IPS-20b (cell line): Measurements from ENCODE around the gene KIAA0825.

Experiments
- H3K27ac ChIP-seq: one replicate; pipeline ENCODE4 v1.5.1; 2013; ENCODE audit warnings: low read length
- H3K27me3 ChIP-seq: 2 replicates; pipeline ENCODE4 v1.6.1; 2013; ENCODE audit warnings: mild to moderate bottlenecking, low read length, inconsistent platforms; ENCODE audit not compliant: insufficient read depth
- H3K36me3 ChIP-seq: 2 replicates; pipeline ENCODE4 v1.6.1; 2013; ENCODE audit warnings: low read depth, mild to moderate bottlenecking, inconsistent platforms, low read length, moderate library complexity; ENCODE audit not compliant: insufficient read depth
- H3K4me1 ChIP-seq: 2 replicates; pipeline ENCODE4 v1.6.1; 2013; ENCODE audit warnings: mild to moderate bottlenecking, control low read depth, inconsistent platforms, low read length, moderate library complexity; ENCODE audit not compliant: insufficient read depth
- H3K4me3 ChIP-seq: 2 replicates; pipeline ENCODE4 v1.5.1; 2013; ENCODE audit warnings: mild to moderate bottlenecking, low read length, inconsistent platforms
- H3K9ac ChIP-seq: 2 replicates; pipeline ENCODE4 v1.6.1; 2013; ENCODE audit warnings: low read depth, mild to moderate bottlenecking, inconsistent platforms, low read length, moderate library complexity
- H3K9me3 ChIP-seq: 2 replicates; pipeline ENCODE4 v1.6.1; 2013; ENCODE audit warnings: mild to moderate bottlenecking, low read depth, low read length, inconsistent platforms; ENCODE audit not compliant: insufficient read depth

KIAA0825 gene

GRCh38 chr5:94627191-94627590, 8.8 kb upstream of the KIAA0825 start:
- no peak overlapping the region for H3K9ac ChIP-seq
- H3K9me3 ChIP-seq = no peaks in the 10 kb centered on the region
- no peak overlapping the region for H3K27ac ChIP-seq
- no peaks in the 10 kb centered on the region for H3K27me3 ChIP-seq
- H3K36me3 ChIP-seq = peaks cover 34% of the 10 kb centered on the region
- H3K4me3 ChIP-seq = no peak overlapping the region
- no peaks in the 10 kb centered on the region for H3K4me1 ChIP-seq

- Histone ChIP-seq H3K9me3 (no peaks in the 10 kb centered on the region), H3K9ac (no peak overlapping the region), H3K4me1 (peaks cover 4% of the 10 kb centered on the region; the same call in 1 of the 2 replicates), H3K36me3 (peaks cover 3% of the 10 kb centered on the region), H3K27ac (no peak overlapping the region), H3K4me3 (no peak overlapping the region), H3K27me3 (no peaks in the 10 kb centered on the region)
Measured at GRCh38 chr5:94623877-94624276, 5.5 kb upstream of the KIAA0825 start.

- H3K4me1 ChIP-seq = peaks cover 4% of the 10 kb centered on the region; the same call in 1 of the 2 replicates
- H3K4me3 ChIP-seq = no peak overlapping the region
- H3K9me3 ChIP-seq = no peaks in the 10 kb centered on the region
- no peak overlapping the region for H3K9ac ChIP-seq
- no peaks in the 10 kb centered on the region for H3K36me3 ChIP-seq
- H3K27me3 ChIP-seq = no peaks in the 10 kb centered on the region
- no peak overlapping the region for H3K27ac ChIP-seq
Measured at GRCh38 chr5:94623011-94623410, 4.6 kb upstream of the KIAA0825 start.

- Histone ChIP-seq H3K27me3 (no peaks in the 10 kb centered on the region), H3K4me3 (no peak overlapping the region), H3K4me1 (peaks cover 4% of the 10 kb centered on the region; the same call in 1 of the 2 replicates), H3K9me3 (no peaks in the 10 kb centered on the region), H3K27ac (no peak overlapping the region), H3K9ac (no peak overlapping the region), H3K36me3 (no peaks in the 10 kb centered on the region)
Measured at GRCh38 chr5:94621763-94622162, 3.4 kb upstream of the KIAA0825 start.

- Histone ChIP-seq H3K27me3 (no peaks in the 10 kb centered on the region), H3K4me1 (peaks cover 14% of the 10 kb centered on the region), H3K4me3 (no peak overlapping the region), H3K36me3 (no peaks in the 10 kb centered on the region), H3K9ac (no peak overlapping the region), H3K27ac (no peak overlapping the region), H3K9me3 (no peaks in the 10 kb centered on the region)
Measured at GRCh38 chr5:94620256-94620655, 1.9 kb upstream of the KIAA0825 start.

DNA sequence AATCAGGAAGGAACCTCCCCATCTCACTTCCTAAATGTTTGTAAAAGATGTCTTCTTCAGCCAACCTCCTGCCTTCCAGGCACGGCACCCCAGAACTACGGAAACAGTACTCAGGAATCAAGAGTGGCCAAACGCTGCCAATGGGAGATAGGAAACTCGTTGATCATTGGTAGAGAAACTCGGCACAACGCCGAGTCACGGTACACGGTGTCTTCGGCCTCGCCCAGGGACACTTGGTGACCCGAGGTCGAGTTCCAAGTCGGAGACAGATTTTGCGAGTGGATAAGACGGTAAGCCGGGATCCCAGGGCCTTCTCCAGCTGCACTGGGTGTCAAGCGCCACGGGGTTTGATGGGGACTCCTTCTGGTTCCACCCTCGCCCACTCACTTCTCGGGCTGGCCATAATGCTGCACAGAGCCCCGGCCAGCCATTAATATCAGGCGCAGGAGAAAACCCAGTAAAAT, 343 bp downstream of the KIAA0825 start:
- Histone ChIP-seq H3K36me3 (no peaks in the 10 kb centered on the region), H3K9ac (peak overlapping the region; percentile 91), H3K4me3 (peak overlapping the region; percentile 95), H3K9me3 (no peaks in the 10 kb centered on the region), H3K4me1 (peaks cover 21% of the 10 kb centered on the region), H3K27ac (peak overlapping the region; percentile 64), H3K27me3 (no peaks in the 10 kb centered on the region)

- Histone ChIP-seq H3K36me3 (no peaks in the 10 kb centered on the region), H3K9ac (no peak overlapping the region), H3K27ac (no peak overlapping the region), H3K27me3 (no peaks in the 10 kb centered on the region), H3K9me3 (no peaks in the 10 kb centered on the region), H3K4me3 (no peak overlapping the region), H3K4me1 (peaks cover 21% of the 10 kb centered on the region)
Measured at GRCh38 chr5:94615862-94616261, 2.5 kb downstream of the KIAA0825 start.

DNA sequence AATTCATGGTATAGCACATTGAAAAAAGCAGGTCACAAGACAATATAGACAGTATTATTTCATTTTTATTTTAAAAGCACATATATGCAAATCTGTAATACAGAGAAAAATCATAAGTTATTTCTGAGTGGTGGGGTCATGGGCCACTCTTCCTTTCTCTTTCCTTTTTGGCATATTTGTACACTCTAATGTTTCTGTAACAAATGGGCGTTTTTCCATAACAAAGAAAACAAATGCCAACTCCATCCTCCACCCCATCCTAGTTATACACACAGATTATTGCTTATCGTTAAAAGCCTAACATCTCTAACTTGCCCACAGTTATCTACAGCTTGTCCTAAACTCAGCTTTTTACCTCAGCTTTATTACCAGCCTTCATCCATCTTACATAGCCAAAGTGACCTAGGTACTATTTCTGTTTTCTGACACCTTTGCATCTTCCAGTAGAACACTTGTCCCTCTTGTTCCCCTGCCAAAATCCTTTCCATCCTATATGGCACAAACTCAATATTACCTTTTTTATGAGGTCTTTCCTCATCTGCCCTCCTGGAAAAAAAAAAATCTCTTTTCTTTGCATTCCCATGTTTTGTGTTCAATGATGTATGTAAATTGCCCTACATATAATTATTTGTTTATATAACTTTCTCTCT, 4.1 kb downstream of the KIAA0825 start:
- no peaks in the 10 kb centered on the region for H3K27me3 ChIP-seq
- no peaks in the 10 kb centered on the region for H3K36me3 ChIP-seq
- H3K4me3 ChIP-seq = no peak overlapping the region
- no peaks in the 10 kb centered on the region for H3K9me3 ChIP-seq
- no peak overlapping the region for H3K9ac ChIP-seq
- H3K4me1 ChIP-seq = peaks cover 18% of the 10 kb centered on the region
- no peak overlapping the region for H3K27ac ChIP-seq

DNA sequence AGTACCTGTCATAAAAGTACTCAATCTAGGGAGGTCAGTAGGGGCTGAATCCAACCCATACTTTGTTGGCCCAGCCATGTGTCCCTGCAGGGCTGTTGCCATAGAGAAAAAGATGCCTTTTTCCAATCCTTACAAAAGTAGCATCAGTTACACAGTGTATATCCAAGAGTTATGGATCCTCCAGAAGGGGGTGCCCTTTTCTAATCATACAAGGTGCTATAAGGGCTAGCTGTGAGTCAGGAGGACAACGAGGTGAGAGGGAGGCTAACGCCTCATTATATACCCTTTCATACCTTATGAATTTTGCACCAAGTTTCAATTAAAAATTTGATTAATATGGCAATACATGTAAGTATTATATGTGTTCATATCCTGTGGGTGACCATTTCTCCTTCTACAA, 4.8 kb downstream of the KIAA0825 start:
- no peaks in the 10 kb centered on the region for H3K9me3 ChIP-seq
- no peaks in the 10 kb centered on the region for H3K27me3 ChIP-seq
- peaks cover 18% of the 10 kb centered on the region for H3K4me1 ChIP-seq
- H3K9ac ChIP-seq = no peak overlapping the region
- H3K4me3 ChIP-seq = no peak overlapping the region
- no peak overlapping the region for H3K27ac ChIP-seq
- H3K36me3 ChIP-seq = no peaks in the 10 kb centered on the region

GRCh38 chr5:94595281-94595840, 23.0 kb downstream of the KIAA0825 start:
- H3K9me3 ChIP-seq = no peaks in the 10 kb centered on the region
- H3K9ac ChIP-seq = no peak overlapping the region
- H3K4me1 ChIP-seq = no peaks in the 10 kb centered on the region
- H3K4me3 ChIP-seq = no peak overlapping the region
- H3K27me3 ChIP-seq = no peaks in the 10 kb centered on the region
- H3K27ac ChIP-seq = no peak overlapping the region
- H3K36me3 ChIP-seq = no peaks in the 10 kb centered on the region

DNA sequence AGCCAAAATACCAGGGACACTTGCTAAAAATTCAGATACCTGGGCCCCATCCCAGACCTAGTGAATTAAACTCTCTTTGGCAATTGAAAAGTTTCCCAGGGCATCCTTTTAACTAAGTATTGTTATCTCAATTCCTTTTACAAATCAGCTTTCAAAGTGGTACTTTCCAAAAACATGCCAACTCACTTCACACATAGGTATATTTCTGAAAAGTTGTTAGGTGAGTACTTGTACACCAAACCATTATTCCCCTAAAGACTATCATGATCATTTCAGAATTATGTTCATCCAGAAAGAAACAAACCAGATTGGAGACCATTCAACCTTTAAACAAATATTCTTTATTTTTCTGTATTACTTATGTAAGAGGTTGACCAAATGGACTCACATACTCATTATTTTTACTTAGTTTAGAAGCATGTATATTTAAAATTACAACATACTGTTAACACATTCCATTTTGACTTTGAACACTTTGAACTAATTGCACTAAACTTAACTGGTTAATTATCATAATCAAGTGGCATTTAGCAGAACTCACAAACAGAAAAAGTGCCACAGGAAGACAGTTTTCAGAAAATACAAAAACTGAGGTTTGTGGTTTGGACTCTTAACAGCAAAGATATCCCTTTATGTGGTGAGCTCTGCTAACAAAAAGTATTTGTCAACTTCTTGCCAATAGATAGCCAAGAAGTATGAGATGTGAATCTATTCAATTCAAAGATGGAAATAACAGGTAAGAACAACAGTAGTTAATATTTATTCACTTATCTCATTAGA, 40.7 kb downstream of the KIAA0825 start:
- H3K9me3 ChIP-seq = no peaks in the 10 kb centered on the region
- H3K27me3 ChIP-seq = no peaks in the 10 kb centered on the region
- no peaks in the 10 kb centered on the region for H3K36me3 ChIP-seq
- no peaks in the 10 kb centered on the region for H3K4me1 ChIP-seq
- no peak overlapping the region for H3K27ac ChIP-seq
- H3K4me3 ChIP-seq = no peak overlapping the region
- no peak overlapping the region for H3K9ac ChIP-seq

- no peak overlapping the region for H3K4me3 ChIP-seq
- no peaks in the 10 kb centered on the region for H3K4me1 ChIP-seq
- no peaks in the 10 kb centered on the region for H3K9me3 ChIP-seq
- H3K36me3 ChIP-seq = no peaks in the 10 kb centered on the region
- no peaks in the 10 kb centered on the region for H3K27me3 ChIP-seq
- H3K27ac ChIP-seq = no peak overlapping the region
- no peak overlapping the region for H3K9ac ChIP-seq
Measured at GRCh38 chr5:94575196-94575595, 43.2 kb downstream of the KIAA0825 start.
